Neural cell (in vitro differentiated cells): ENCODE measurements around the gene RASAL2.

Experiments used
- EP300 ChIP-seq: fragments of 450-650 bp; conservative IDR thresholded peaks from 2 replicates; pipeline ENCODE4 v1.6.1; 2014; ENCODE audit warnings: antibody characterized with exemption, mild to moderate bottlenecking, moderate library complexity; ENCODE audit not compliant: poor library complexity, severe bottlenecking
- EZH2 ChIP-seq: fragments of 200-600, 300-800 bp; shearing (Covaris generic), sonication (generic); IDR thresholded peaks from 2 replicates; pipeline ENCODE4 v1.6.1; 2014; ENCODE audit warnings: antibody characterized with exemption, low read length, borderline replicate concordance, mild to moderate bottlenecking; ENCODE audit not compliant: insufficient read depth, poor library complexity, severe bottlenecking
- MXI1 ChIP-seq: fragments of 450-650 bp; conservative IDR thresholded peaks from 2 replicates; pipeline ENCODE4 v1.6.1; 2014; ENCODE audit warnings: antibody characterized with exemption, mild to moderate bottlenecking; ENCODE audit not compliant: poor library complexity, severe bottlenecking
- POLR2AphosphoS5 ChIP-seq: IDR thresholded peaks from 2 replicates; pipeline ENCODE4 v1.6.1; 2012
- RAD21 ChIP-seq: fragments of 450-650 bp; conservative IDR thresholded peaks from 2 replicates; pipeline ENCODE4 v1.6.1; 2014; ENCODE audit warnings: antibody characterized with exemption, mild to moderate bottlenecking, moderate library complexity
- SMC3 ChIP-seq: fragments of 450-650 bp; conservative IDR thresholded peaks from 2 replicates; pipeline ENCODE4 v1.6.1; 2014; ENCODE audit warnings: antibody characterized with exemption, mild to moderate bottlenecking, moderate library complexity; ENCODE audit not compliant: poor library complexity
- TAF1 ChIP-seq: IDR thresholded peaks from 2 replicates; pipeline ENCODE4 v1.6.1; 2012; ENCODE audit warnings: low read depth
- TF ChIP-seq, protein P1 (sequence below): fragments of 450-650 bp; IDR thresholded peaks from 2 replicates; pipeline ENCODE4 v1.5.1; 2014; ENCODE audit warnings: antibody characterized with exemption, mild to moderate bottlenecking, moderate library complexity; ENCODE audit not compliant: poor library complexity, severe bottlenecking
- TF ChIP-seq, protein P2 (sequence below): IDR thresholded peaks from 2 replicates; pipeline ENCODE4 v1.6.1; 2012; ENCODE audit warnings: borderline replicate concordance

DNA sequence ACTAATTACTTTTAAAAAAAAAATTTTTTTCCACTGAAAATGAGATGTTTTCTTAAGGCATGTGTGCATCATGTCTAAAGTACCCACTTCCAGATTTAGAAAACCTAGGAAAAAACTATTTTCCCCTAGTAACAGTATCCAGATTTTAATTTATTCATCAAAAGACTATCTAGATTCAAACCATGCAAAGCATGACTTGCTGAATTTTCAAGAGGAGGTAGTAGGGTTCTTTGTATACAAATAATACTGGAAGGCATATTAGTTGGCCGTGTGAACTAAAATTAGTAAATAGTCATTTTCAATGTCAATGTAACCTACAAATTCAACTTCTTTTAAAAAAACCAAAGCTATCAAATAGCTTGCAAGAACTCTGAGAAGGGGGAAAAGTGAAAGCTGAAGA is 213.4 kb downstream of the RASAL2 start:
- no peak for TF ChIP-seq POLR2AphosphoS5
- TF ChIP-seq, protein P1, sequence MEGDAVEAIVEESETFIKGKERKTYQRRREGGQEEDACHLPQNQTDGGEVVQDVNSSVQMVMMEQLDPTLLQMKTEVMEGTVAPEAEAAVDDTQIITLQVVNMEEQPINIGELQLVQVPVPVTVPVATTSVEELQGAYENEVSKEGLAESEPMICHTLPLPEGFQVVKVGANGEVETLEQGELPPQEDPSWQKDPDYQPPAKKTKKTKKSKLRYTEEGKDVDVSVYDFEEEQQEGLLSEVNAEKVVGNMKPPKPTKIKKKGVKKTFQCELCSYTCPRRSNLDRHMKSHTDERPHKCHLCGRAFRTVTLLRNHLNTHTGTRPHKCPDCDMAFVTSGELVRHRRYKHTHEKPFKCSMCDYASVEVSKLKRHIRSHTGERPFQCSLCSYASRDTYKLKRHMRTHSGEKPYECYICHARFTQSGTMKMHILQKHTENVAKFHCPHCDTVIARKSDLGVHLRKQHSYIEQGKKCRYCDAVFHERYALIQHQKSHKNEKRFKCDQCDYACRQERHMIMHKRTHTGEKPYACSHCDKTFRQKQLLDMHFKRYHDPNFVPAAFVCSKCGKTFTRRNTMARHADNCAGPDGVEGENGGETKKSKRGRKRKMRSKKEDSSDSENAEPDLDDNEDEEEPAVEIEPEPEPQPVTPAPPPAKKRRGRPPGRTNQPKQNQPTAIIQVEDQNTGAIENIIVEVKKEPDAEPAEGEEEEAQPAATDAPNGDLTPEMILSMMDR = no peak
- no peak for TF ChIP-seq EZH2
- no peak for TF ChIP-seq TAF1
- no peak for TF ChIP-seq SMC3
- TF ChIP-seq, protein P2, sequence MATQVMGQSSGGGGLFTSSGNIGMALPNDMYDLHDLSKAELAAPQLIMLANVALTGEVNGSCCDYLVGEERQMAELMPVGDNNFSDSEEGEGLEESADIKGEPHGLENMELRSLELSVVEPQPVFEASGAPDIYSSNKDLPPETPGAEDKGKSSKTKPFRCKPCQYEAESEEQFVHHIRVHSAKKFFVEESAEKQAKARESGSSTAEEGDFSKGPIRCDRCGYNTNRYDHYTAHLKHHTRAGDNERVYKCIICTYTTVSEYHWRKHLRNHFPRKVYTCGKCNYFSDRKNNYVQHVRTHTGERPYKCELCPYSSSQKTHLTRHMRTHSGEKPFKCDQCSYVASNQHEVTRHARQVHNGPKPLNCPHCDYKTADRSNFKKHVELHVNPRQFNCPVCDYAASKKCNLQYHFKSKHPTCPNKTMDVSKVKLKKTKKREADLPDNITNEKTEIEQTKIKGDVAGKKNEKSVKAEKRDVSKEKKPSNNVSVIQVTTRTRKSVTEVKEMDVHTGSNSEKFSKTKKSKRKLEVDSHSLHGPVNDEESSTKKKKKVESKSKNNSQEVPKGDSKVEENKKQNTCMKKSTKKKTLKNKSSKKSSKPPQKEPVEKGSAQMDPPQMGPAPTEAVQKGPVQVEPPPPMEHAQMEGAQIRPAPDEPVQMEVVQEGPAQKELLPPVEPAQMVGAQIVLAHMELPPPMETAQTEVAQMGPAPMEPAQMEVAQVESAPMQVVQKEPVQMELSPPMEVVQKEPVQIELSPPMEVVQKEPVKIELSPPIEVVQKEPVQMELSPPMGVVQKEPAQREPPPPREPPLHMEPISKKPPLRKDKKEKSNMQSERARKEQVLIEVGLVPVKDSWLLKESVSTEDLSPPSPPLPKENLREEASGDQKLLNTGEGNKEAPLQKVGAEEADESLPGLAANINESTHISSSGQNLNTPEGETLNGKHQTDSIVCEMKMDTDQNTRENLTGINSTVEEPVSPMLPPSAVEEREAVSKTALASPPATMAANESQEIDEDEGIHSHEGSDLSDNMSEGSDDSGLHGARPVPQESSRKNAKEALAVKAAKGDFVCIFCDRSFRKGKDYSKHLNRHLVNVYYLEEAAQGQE = no peak
- TF ChIP-seq EP300 = no peak
- TF ChIP-seq RAD21 = no peak
- TF ChIP-seq MXI1 = no peak
